GM08714 (cell line): ENCODE measurements around the gene PPP1CA.

Source experiments
- H3K4me3 ChIP-seq: fragments of 200-500 bp; sonication (Bioruptor generic); 2 replicates; pipeline ENCODE4 v1.5.1; 2014; ENCODE audit warnings: mild to moderate bottlenecking, low read length, inconsistent platforms
- ZNF274 ChIP-seq: IDR thresholded peaks from 2 replicates; pipeline ENCODE4 v1.6.1; 2012; ENCODE audit warnings: mild to moderate bottlenecking, low read depth, low read length

The PPP1CA gene

GRCh38 chr11:67406420-67406968 is 4.8 kb upstream of the PPP1CA start:
- no peak overlapping the region for H3K4me3 ChIP-seq
- TF ChIP-seq ZNF274 = no peak

GRCh38 chr11:67405688-67406339 is 4.2 kb upstream of the PPP1CA start:
- no peak overlapping the region for H3K4me3 ChIP-seq
- TF ChIP-seq ZNF274 = no peak

DNA sequence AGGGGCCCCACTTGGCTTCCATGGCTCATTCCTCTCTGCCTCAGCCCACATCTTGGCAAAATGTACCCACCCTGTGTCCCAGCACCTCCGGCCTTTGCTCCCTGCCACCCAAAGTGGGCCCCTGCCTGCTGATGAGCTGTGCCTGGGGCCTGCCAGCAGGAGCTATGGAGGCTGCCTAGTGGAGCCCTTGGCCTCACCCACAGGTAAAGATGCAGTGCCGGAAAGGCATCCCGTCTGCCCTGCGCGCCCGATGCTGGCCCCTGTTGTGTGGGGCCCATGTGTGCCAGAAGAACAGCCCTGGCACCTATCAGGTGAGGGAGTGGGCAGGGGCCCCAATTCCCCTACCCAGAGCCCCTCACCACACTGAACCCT is 3.5 kb upstream of the PPP1CA start:
- TF ChIP-seq ZNF274 = no peak

DNA sequence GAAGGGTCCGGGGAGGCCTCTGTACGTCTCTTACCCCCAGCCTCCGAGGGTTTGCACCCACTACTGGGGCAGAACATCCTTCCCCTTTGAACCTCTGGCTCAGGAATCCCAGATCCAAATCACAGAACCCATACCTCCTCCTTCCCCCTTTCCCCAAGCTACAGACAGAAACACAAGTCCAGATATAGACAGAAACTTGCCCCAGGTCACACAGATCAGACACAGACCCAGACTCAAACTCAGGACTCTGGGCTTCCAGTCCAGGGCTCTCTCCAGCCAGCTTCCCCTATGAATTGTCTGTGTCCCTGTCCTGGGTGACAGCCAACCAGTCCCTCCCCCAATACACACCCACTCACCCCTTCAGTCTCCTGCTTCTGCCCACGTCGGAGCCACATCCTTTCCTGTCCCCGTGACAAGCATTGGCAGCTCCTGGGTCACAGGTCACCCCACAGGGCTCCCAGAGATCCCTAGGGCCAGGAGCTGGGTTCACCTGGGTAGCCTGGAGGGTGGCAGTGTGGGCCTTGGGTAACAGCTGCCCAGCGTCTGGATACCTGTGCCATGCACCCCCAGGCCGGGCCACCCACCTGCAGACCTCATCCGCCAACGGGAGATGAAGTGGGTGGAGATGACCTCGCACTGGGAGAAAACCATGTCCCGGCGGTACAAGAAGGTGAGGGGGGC is 3.0 kb upstream of the PPP1CA start:
- H3K4me3 ChIP-seq = peak overlapping the region; percentile 78; the same call in 1 of the 2 replicates
- TF ChIP-seq ZNF274 = no peak

More for the DNA sequence above, 3.5 kb upstream of the PPP1CA start:
- H3K4me3 ChIP-seq = no peak overlapping the region; the same call in 1 of the 2 replicates

- H3K4me3 ChIP-seq = peak overlapping the region; percentile 78; the same call in 1 of the 2 replicates
These were observed 1.4 kb upstream of the PPP1CA start for GRCh38 chr11:67403085-67403484.

DNA sequence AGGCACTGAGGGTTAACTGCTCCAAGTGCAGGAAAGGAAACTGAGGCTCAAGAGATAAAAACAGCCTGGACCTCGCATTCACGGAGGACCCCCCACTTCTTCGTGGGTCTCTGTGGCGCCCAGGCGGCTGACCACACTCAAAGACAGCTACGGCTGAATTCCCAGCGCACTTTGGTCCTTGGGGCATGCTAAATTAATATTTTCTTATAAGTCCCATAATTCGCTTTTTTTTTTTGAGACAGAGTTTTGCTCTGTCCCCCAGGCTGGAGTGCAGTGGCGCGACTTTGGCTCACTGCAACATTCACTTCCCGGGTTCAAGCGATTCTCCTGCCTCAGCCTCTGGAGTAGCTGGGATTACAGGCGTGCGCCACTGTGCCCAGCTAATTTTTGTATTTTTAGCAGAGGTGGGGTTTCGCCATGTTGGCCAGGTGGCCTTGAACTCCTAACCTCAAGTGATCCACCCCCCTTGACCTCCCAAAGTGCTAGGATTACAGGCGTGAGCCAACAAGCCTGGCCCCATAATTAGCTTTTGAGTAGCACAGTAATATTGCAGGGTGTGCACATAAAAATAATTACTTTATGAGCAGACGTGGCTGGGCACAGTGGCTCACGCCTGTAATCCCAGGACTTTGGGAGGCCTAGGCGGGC is 658 bp upstream of the PPP1CA start:
- peak overlapping the region; percentile 29; the same call in 1 of the 2 replicates for H3K4me3 ChIP-seq

DNA sequence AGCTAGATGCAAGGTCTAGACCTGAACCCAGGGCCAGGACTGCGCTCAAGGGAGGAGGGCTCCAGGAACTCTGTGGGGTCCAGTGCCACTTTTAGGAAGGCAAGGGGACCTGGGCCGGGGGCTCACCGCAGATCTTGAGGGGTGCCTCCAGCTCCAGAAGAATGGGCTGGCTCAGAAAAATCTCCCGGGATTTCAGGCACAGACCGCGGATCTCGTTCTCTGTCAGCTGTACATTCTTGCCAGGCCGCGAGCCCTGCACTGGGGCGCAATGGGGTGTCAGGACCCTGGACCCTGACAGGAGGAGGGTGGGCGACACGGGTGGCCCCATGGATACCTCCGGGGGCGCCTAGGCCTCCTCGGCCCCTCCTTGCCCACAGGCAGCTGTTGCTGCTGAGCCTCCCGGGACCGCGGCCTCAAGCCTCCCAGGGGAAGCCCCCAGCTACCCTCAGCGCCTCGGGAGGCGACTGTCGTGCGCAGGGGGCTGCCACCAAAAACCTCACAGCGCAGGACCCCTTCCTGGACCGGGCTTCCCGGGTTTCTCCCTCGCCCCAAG is 640 bp downstream of the PPP1CA start:
- H3K4me3 ChIP-seq = peak overlapping the region; percentile 78
- TF ChIP-seq ZNF274 = no peak

GRCh38 chr11:67400251-67400941 is 1.3 kb downstream of the PPP1CA start:
- H3K4me3 ChIP-seq = peak overlapping the region; percentile 78
- TF ChIP-seq ZNF274 = no peak

DNA sequence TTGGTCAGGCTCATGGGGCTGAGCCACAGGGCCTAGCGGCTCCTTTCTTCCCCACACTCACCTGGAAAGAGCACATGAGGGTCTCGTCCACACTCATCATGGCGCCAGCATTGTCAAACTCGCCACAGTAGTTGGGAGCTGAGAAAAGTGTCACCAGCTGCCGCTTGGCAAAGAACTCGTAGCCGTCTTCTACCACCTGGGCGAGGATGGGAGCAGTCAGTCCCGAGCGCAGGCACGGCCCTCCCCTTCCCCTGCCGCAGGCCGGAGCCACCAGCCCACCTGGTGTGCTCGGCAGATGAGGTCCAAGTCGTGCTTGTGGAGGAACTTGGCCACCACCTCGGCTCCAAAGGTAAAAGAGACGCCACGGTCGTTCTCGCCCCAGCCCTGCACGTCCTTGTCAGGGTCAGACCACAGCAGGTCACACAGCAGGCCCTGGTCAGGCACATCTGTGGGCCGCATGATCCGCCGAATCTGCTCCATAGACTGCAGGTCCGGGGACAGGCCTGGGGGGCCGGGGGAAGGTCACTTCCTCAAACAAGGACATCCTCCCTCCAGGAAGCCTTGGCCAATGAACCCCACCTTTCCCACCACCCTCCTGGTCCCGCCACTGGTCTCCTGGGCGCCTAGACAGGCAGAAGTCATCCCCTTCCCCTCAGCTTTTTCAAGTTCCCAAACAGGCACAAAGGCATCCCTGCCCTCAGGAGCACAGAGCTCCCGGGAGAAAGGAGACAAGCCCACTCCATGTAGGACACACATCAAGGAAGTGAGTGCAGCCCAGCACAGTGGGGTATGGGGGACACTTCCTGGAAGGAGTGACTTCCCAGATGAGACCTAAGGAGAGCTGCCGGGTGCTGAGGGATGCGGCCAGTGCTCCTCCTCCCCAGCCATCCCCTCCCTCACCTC is 2.7 kb downstream of the PPP1CA start:
- H3K4me3 ChIP-seq = no peak overlapping the region
- no peak for TF ChIP-seq ZNF274

DNA sequence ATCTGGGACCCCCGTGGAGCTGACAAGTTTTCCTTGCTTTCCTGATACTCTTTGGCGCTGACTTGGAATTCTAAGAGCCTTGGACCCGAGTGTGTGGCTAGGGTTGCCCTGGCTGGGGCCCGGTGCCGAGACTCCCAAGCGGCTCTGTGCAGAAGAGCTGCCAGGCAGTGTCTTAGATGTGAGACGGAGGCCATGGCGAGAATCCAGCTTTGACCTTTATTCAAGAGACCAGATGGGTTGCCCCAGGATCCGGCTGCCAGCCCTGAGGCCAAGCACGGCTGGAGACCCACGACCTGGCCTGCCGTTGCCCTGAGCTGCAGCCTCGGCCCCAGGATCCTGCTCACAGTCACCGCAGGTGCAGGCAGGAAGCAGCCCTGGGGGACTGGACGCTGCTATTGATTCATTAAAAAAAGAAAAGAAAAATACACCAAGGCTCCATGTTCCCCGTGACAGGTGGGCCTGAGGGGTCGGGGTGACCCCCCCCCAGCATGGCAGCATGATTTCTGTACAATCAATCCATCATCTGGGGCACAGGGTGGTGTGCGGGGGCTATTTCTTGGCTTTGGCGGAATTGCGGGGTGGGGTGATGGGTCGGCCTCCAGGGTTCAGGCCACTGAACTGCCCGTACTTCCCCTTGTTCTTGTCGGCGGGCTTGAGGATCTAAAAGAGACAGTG is 3.5 kb downstream of the PPP1CA start:
- TF ChIP-seq ZNF274 = no peak
- no peak overlapping the region for H3K4me3 ChIP-seq

DNA sequence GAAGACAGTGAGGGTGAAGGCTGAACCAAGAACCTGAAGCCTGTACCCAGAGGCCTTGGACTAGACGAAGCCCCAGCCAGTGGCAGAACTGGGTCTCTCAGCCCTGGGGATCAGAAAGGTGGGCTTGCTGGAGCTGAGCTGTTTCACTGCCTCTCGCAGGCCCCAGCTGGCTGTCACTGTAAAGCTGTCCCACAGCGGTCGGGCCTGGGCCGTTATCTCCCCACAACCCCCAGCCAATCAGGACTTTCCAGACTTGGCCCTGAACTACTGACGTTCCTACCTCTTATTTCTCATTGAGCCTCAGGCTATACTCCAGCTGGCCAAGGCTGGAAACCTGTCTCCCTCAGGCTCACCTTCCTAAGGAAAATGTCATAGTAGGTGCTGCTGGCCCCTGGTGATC is 4.1 kb downstream of the PPP1CA start:
- no peak for TF ChIP-seq ZNF274
- H3K4me3 ChIP-seq = no peak overlapping the region

DNA sequence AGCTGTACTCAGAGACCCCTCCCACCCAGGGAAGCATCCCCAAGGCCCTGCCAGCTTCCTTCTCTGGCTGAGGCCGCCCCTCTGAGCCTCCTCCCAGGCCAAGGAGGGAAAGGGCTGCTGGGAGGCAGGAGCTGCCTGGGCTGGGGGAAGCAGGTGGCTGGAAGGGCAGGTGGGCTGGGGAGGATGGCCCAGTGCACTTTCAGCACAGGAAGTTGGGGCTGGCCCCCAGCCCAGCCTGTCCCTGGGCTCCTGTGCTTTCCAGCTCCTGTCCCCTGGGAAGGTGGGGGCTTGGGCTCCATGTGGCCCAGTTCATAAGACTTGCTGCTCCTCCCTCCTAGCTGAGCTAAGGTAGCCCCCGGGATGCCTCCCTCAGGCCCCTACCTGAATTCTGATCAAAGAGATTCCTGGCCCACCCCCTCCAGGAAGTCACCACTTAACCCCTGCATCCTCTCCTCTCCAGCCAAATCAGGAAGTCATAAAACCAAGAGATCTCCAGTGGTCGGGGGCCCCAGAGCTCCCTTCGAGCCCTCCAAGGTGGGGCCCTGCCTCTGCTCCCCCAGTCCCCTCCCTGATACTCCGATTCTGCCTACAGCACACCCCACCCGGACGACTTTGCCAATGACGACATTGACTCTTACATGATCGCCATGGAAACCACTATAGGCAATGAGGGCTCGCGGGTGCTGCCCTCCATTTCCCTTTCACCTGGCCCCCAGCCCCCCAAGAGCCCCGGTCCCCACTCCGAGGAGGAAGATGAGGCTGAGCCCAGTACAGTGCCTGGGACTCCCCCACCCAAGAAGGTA is 4.9 kb downstream of the PPP1CA start:
- H3K4me3 ChIP-seq = no peak overlapping the region
- TF ChIP-seq ZNF274 = no peak

GRCh38 chr11:67396259-67396581 is 5.4 kb downstream of the PPP1CA start:
- no peak for TF ChIP-seq ZNF274
- no peak overlapping the region for H3K4me3 ChIP-seq
